Measurements from ENCODE around the gene CES2. TPM values are rescaled to one million over a fixed set of nuclear protein-coding genes. Genes with fewer than 3 reads are reported as not detected.

The CES2 gene
- total and polyA plus RNA-seq, 9 of the 15 experiments (the other 6 are each of a cell fraction or from before 2014, with no cell fraction given): 2.2 to 37.9 (median 24.4) TPM

DNA sequence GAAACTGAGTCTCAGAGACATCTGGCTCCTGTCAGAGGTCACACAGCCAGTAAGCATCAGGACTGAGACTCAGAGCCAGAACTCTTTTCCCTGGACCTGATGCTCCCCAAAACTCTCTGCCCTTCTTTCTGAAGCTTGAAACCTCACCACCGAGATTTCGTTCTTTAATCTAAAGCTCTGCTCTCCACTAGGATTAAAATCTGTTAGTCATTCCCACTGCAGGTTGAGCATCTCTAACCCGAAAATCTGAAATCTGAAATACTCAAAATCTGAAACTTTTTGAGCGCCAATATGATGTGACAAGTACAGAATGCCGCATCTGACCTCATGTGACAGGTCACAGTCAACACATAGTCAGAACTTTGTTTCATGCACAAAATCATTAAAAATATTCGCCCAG is 18.8 kb upstream of the CES2 start:
- Histone ChIP-seq H3K27me3 (ENCODE audit: control insufficient read depth in 2 of 2, insufficient read depth in 2 of 2, low read length in 2 of 2) (peaks cover 15 to 62% of the 10 kb centered on the region in 2 experiments; a peak in 4 of 5 replicates), H3K9ac (ENCODE audit: insufficient read depth in 1 of 2, low read depth in 2 of 2, low read length in 2 of 2) (no peak overlapping the region), H3K9me3 (replicated peaks; ENCODE audit: control insufficient read depth, insufficient read depth, low read depth, low read length) (no peaks in the 10 kb centered on the region), H2AFZ (ENCODE audit: low read depth, low read length) (no peak overlapping the region), H3K4me1 (replicated peaks in 1 of 2; ENCODE audit: control insufficient read depth in 2 of 2, insufficient read depth in 2 of 2, low read length in 2 of 2) (peaks cover 0 to 7% of the 10 kb centered on the region in 2 experiments; a peak in 2 of 5 replicates), H3K9me1 (ENCODE audit: control insufficient read depth, insufficient read depth, low read length) (no peaks in the 10 kb centered on the region), H3K4me2 (ENCODE audit: insufficient read depth, low read length) (no peak overlapping the region), H3K27ac (ENCODE audit: extremely low read depth, low read depth, low read length) (no peak overlapping the region), H4K20me1 (replicated peaks; ENCODE audit: control insufficient read depth, insufficient read depth, low read length) (no peaks in the 10 kb centered on the region; the same call in 1 of the 2 replicates), H3K4me3 (no peak overlapping the region), H3K79me2 (ENCODE audit: control insufficient read depth, insufficient read depth, low read length) (no peaks in the 10 kb centered on the region), H3K36me3 (ENCODE audit: control insufficient read depth, insufficient read depth, low read length) (no peaks in the 10 kb centered on the region)
- ChIA-PET POLR2A (interaction anchor here (0.7 to 1.3 kb wide), 2 partner anchors 11 to 12 kb away, joined by 3 read pairs; no protein-coding TSS in a partner anchor), CTCF (ENCODE audit: low intra/inter-chr PET ratio) (no interaction called here)
- intact Hi-C loops (cut with micrococcal nuclease): no loop called here
- BruUV-seq (replicated peaks): no TSS peak
- FAIRE-seq (no peak), ATAC-seq (no peak), DNase-seq (ENCODE audit: extremely low read depth in 1 of 4, low spot score in 3 of 4) (no peak)
- in situ Hi-C loops (cut with MboI): no loop called here
- peak; percentile 84 to 89 for TF ChIP-seq KDM1A (IDR thresholded peaks at IDR 0.05)
- TF ChIP-seq NFYB (IDR thresholded peaks at IDR 0.05; ENCODE audit: extremely low read depth, insufficient read length): no peak
- TF ChIP-seq RBBP5 (IDR thresholded peaks at IDR 0.05; ENCODE audit: borderline replicate concordance, insufficient read depth, low read length, poor library complexity, severe bottlenecking): no peak
- TF ChIP-seq RCOR1 (IDR thresholded peaks at IDR 0.05; ENCODE audit: borderline replicate concordance in 1 of 2, low read depth in 2 of 2, low read length in 2 of 2): peak in 1 of 2 experiments; percentile 23; a peak in 1 of 4 replicates
- no peak for TF ChIP-seq PTBP1 (IDR thresholded peaks at IDR 0.05; ENCODE audit: low read depth, low read length)
- no peak for TF ChIP-seq CEBPB (tag; IDR thresholded peaks at IDR 0.05)
- no peak for TF ChIP-seq PTRF (tag; IDR thresholded peaks at IDR 0.05)
- no peak for TF ChIP-seq SAP30 (IDR thresholded peaks at IDR 0.05; ENCODE audit: borderline replicate concordance, insufficient read depth, low read depth, low read length, poor library complexity, severe bottlenecking)
- 0 out of 2 replicates have a peak, but pooled peaks have one; percentile 9 for TF ChIP-seq MAFG (tag; conservative IDR thresholded peaks at IDR 0.05)
- TF ChIP-seq JUND (IDR thresholded peaks at IDR 0.05; ENCODE audit: borderline replicate concordance, low read depth, low read length): no peak
- no peak for TF ChIP-seq JUND (tag; IDR thresholded peaks at IDR 0.05; ENCODE audit: borderline replicate concordance, low read depth, low read length)
- no peak for TF ChIP-seq YY1 (IDR thresholded peaks at IDR 0.05; ENCODE audit: borderline replicate concordance in 1 of 3, control insufficient read depth in 1 of 3, extremely low read depth in 1 of 3, insufficient read depth in 3 of 3, insufficient read length in 1 of 3, insufficient replicate concordance in 2 of 3, low read depth in 1 of 3, low read length in 2 of 3)
- peak; percentile 75 for TF ChIP-seq ZKSCAN1 (IDR thresholded peaks at IDR 0.05; ENCODE audit: low read depth, low read length)
- TF ChIP-seq, protein P1, sequence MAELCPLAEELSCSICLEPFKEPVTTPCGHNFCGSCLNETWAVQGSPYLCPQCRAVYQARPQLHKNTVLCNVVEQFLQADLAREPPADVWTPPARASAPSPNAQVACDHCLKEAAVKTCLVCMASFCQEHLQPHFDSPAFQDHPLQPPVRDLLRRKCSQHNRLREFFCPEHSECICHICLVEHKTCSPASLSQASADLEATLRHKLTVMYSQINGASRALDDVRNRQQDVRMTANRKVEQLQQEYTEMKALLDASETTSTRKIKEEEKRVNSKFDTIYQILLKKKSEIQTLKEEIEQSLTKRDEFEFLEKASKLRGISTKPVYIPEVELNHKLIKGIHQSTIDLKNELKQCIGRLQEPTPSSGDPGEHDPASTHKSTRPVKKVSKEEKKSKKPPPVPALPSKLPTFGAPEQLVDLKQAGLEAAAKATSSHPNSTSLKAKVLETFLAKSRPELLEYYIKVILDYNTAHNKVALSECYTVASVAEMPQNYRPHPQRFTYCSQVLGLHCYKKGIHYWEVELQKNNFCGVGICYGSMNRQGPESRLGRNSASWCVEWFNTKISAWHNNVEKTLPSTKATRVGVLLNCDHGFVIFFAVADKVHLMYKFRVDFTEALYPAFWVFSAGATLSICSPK (IDR thresholded peaks at IDR 0.05; ENCODE audit: borderline replicate concordance): no peak
- WGBS (ENCODE audit: insufficient coverage, low coverage, missing lambda C conversion rate): under 1% methylated on average over 6 of the region's 6 CpGs
